ENCODE measurements around the gene OGDH.
"Not testable (repeated sequence)": the region's sequence is repeated elsewhere in the genome, so short reads cannot be mapped to it uniquely, and the experiment has no call there.

OGDH gene

DNA sequence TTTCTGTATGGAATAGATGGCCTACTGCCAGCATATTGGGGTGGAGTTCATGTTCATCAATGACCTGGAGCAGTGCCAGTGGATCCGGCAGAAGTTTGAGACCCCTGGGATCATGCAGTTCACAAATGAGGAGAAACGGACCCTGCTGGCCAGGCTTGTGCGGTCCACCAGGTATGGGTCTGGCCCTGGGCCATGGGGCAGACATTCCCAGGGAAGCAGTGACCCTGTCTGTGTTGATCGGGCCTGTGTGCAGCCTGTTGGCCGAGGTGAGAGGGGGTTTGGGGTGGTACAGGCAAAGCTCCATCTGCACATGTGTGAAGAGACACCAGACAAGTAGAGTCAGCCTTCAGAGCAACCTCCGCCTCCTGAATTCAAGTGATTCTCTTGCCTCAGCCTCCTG, 67.3 kb downstream of the OGDH start:
- no peak for DNase-seq

DNA sequence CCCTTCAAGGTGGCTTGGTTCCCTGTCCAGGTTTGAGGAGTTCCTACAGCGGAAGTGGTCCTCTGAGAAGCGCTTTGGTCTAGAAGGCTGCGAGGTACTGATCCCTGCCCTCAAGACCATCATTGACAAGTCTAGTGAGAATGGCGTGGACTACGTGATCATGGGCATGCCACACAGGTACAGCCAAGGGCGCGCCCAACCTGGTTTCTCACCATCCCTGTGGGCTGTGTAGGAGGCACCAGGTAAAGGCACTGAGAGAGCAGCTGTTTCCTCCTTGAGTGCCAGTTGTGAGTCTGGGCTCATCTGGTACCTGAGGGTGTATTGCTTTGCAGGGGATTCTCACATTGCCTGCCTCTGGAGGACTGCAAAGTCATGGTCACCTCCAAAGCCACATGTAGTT, 68.0 kb downstream of the OGDH start:
- no peak for DNase-seq

DNA sequence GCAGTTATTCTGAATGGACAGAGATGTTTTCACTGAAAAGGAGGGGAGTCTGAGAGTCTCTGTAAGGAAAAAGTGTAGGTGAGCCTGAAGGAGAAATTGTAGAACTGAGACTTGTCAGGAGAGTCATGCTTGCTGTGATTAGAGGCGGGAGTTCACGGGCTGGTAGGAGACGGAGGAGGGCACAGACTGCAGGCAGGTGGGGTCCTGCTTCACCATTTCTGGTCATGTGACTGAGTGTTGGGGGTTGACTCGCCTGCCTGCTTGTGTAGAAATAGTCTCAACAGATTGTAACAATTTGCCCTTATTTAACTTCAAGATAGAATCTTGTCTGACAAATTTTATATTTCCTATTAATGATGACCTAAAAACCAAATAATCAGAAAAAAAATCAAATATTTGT, 70.3 kb downstream of the OGDH start:
- DNase-seq, result no peak

DNA sequence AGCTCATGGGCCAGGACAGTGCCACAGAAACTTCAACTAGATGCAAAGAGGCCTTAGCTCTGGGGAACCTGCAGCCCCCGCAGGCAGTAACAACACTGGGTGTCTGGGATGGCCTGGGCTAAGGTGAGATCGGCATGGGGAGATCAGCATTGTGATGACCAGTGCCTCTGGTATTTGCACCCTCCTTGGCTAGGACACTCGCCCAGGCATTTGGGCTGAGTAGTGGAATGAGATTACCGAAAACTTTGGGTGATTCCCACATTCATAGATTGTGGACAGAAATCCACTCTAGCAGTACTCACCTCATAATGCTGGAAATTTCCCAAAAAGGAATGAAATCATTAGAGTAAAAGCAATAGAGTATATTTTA, 71.7 kb downstream of the OGDH start:
- no peak for DNase-seq

DNA sequence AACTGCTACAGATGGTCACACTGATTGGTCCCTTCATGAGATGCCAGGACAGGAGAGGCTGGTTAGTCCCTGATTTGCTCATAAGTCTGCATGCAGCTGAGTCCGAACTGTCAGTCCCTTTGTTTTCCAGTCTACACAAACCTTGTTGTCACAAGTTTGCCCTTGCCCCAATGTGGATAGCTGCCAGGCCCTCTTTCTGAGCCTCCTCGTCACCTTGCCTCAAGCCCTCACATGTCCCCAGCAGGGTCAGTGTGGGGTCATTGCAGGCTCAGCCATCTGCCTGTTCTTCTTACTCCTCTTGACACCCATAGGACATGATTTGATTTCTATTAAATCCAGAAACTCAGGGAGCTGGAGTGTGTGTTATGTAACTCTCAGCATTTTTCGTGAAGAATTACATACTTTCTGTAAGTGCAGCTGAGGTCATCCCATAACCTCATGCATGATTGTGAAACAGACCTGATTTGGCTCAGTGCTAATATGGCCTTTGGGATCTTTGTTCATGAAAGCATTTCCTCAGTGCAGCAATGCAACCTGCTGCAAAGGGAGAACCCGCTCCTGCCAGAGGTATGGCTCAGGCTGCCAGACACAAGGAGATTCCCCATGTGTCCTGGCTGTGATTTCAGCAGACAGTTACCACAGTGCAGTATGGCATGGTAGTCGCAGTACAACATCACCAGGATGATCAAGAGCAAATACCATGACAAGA, 72.2 kb downstream of the OGDH start:
- DNase-seq, result no peak

DNA sequence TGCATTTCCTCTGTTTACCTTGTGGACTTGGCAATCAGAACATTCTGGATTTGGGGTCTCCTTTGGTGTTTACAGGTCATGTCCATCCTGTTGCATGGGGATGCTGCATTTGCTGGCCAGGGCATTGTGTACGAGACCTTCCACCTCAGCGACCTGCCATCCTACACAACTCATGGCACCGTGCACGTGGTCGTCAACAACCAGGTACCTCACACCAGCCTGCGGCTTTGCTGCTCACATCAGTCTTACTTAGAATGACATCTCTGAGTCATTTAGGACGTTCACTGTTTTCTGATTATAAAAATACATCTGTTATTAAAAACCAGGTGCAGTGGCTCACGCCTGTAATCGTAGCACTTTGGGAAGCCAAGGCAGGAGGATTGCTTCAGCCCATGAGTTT, 75.2 kb downstream of the OGDH start:
- DNase-seq, result no peak

DNA sequence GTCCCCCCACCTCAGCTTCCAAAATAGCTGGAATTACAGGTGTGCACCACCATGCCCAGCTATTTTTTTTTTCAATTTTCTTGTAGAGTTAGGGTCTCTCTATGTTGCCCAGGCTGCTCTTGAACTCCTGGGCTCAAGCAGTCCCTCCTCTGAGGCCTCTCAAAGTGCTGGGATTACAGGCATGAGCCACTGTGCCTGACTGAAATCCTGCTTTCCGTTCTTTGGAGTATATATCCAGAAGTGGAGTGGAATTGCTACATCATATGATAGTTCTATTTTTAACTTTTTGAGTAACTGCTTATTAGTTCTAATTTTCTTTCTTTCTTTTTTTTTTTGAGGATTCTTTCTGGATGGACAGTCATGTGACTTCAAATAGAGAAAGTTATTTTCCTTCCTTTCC, 79.3 kb downstream of the OGDH start:
- DNase-seq, result no peak

DNA sequence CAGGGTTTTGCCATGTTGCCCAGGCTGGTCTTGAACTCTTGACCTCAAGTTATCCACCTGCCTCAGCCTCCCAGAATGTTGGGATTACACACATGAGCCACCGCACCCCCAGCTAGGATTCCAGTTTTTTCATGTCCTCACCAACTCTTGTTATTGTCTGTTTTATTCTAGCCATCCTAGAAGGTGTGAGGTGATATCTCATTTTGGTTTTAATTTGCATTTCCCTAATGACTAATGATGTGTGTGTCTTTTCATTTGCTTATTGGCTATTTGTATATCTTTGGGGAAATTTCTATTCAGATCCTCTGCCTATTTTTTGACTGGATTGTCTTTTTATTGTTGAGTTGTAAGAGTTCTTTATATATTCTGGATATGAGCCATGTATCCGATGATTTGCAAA, 83.0 kb downstream of the OGDH start:
- DNase-seq, result no peak

DNA sequence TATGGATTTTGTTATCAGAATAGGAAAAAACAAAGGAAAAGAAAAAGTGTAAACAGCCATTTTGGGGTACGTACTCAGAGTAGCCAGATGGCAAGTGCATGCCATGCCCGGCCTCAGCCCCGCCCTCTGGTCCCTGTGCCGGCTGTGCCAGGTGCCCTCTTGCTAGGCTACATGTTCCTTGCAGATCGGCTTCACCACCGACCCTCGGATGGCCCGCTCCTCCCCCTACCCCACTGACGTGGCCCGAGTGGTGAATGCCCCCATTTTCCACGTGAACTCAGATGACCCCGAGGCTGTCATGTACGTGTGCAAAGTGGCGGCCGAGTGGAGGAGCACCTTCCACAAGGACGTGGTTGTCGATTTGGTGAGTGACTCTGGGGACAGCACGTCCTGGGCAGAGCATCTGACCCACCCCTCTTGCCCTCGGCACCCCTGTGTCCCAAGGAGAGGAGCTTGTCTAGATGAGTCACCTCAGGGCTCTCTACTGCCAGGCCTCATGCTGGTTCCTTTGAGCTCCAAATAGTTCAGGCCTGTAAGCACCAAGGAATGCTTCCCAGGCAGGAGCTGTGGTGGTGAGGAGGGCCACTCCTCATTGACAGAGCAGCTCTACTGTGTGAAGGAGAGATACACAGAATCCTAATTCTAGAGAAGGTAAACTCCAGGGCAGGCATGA, 87.3 kb downstream of the OGDH start:
- DNase-seq, result no peak

DNA sequence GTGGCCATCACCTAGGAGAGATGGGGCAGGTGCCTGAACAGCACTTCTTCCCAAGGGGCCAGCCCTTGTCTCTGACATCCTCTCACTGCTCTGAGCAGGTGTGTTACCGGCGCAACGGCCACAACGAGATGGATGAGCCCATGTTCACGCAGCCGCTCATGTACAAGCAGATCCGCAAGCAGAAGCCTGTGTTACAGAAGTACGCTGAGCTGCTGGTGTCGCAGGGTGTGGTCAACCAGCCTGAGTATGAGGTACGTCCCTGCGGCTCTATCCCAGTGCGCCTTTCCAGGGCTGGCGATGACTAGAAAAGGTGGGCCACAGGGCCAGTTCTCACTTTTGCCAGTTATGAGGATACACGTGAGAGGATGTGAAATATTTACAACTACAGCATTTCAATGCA, 87.9 kb downstream of the OGDH start:
- DNase-seq, result no peak

DNA sequence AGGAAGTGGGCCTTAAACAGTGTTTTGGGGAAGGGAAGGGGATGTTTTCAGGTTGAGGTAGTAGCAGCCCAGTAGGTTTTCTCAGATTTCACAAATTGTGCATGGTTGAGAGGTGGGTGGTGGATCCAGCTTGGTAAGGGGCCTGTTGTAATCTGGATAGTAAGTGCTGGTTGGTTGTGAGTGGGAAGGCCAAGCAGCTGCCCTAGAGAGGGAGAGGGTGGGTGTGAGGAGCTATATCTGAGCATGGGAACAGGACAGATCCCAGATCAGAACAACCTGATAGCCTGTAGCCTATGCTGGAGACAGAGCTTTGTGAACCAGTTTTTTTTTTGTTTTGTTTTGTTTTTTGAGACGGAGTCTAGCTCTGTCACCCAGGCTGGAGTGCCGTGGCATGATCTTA, 88.3 kb downstream of the OGDH start:
- DNase-seq, result no peak

DNA sequence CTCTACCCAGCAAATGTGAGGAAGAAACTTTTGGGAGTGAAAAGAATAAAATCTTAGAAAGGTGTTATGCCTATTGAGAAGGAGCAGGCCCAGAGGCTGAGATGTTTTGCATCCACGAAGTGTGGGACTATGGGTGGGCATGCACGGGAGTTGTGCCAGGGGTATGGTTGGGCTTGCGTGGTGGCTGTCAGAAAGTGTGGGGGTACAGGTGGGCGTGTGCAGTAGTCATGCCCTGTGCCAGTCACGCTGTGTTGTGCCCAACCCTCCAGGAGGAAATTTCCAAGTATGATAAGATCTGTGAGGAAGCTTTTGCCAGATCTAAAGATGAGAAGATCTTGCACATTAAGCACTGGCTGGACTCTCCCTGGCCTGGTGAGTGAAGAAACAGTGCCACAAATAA, 89.3 kb downstream of the OGDH start:
- DNase-seq, result no peak

DNA sequence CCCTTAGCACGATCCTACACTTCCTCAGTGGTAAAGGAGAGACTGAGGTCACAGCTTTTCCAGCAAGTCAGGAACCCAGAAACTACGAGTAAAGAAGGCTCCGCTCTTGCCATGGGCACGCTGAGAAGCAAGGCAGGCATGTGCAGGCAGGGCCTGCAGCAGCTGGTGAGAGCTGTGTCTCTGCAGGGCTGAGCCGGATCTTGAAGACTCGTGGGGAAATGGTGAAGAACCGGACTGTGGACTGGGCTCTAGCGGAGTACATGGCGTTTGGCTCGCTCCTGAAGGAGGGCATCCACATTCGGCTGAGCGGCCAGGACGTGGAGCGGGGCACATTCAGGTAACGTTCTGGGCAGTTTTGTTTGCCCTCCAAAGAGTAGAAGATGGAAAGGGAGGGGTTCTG, 90.3 kb downstream of the OGDH start:
- no peak for DNase-seq

DNA sequence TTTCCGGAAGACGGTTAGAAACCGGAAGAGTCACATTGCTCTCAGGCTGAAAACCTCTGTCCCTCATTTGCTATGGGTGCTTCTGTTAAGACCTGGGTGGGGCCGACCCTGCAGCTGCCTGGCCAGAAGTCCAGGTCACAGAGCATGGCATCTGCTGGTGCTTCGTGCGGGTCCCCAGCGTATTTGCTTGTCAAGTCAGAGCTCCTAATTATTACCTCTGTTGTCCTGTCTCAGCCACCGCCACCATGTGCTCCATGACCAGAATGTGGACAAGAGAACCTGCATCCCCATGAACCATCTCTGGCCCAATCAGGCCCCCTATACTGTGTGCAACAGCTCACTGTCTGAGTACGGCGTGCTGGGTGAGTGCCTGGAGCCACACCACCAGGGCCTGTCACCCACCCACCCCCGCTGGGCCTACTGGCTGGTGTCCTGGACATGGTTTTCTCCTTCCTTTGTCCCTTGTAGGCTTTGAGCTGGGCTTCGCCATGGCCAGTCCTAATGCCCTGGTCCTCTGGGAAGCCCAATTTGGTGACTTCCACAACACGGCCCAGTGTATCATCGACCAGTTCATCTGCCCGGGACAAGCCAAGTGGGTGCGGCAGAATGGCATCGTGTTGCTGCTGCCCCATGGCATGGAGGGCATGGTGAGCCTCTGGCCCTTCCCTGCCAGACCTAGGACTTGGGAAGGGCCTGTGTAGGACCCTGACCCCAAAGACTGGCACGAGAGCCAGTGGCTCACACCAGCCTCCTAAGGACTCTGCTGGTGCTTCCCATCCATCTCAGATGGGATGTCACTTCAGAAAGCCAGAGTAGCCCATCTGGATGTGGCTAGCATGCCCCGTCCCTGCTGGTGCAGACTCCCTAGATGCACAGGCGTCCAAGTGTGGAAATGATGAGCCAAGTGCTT, 91.0 kb downstream of the OGDH start:
- no peak for DNase-seq

DNA sequence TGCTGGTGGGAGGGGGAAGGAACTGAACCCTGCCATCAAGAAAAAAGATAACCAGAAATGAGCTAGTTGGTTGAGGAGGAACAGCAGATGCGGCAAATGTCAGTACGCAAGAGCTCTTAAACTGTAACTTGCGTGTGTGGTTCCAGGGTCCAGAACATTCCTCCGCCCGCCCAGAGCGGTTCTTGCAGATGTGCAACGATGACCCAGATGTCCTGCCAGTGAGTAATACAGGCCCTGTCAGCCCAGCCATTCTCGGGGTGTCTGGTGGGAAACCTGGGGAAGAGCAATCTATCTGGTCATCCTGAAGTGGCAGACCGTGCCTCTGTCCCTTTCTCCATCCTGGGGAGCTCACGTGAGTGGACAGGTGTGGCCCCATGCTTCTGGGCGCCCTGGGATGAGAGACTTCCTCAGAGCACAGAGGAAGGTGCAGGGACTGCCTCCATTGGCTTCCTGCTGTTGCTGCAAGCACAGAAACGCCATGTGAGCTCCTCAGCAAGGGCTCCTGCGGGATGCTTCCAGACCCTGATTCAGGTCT, 91.7 kb downstream of the OGDH start:
- DNase-seq, result no peak

DNA sequence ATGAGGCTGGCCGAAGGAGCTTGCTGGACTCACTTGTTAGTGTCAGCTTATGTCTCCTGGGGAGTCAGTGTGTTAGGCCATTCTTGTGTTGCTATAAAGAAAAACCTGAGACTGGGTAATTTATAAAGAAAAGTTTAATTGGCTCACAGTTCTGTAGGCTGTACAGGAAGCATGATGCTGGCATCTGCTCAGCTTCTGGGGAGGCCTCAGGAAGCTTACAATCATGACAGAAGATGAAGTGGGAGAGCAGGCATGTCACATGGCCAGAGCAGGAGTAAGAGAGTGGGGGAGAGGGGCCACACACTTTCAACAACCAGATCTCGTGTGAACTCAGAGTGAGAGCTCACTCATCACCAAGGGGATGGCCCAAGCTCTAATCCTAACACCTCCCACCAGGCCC, 93.2 kb downstream of the OGDH start:
- DNase-seq, result not testable (repeated sequence)

DNA sequence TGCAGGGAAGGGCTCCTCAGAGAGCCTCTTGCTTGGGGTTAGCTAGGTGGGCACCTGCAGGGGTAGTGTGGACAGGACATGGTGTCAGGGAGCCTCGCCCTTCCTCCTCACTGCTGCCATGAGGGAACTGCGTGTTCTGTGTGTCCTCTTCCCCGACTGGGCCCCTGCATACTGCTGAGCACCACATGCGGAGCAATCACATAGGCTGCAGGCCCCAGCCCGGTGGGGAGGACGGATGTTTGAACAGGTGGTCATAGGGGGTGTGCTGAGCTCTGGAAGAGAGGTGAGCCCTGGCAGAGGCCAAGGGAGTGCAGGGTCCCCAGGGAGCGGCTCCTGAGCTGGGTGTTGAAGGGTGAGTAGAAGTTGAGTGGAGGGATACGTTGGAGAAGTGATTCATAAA, 93.9 kb downstream of the OGDH start:
- DNase-seq, result no peak

DNA sequence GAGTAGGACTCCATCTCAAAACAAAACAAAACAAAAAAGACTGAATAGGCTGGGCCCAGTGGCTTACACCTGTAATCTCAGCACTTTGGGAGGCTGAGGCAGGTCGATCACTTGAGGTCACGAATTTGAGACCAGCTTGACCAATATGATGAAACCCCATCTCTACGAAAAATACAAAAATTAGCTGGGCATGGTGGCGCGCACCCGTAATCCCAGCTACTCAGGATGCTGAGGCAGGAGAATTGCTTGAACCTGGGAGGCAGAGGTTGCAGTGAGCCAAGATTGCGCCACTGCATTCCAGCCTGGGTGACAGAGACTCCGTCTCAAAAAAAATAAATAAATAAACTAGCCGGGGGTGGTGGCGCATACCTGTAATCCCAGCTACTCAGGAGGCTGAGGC, 97.0 kb downstream of the OGDH start:
- DNase-seq, result not testable (repeated sequence)

DNA sequence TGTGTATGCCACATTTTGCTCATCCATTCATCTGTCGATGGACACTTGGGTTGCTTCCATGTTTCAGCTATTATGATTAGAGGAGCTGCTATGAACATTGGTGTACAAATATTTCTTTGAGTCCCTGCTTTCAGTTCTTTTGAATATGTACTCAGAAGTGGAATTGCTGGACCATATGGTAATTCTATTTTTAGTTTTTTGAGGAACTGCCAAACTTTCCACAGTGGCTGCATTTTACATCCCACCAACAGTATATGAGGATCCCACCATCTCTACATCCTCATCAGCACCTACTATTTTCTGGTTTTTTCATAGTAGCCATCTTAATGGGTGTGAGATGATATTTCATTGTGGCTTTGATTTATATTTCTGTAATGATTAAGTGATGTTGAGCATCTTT, 97.5 kb downstream of the OGDH start:
- no peak for DNase-seq

DNA sequence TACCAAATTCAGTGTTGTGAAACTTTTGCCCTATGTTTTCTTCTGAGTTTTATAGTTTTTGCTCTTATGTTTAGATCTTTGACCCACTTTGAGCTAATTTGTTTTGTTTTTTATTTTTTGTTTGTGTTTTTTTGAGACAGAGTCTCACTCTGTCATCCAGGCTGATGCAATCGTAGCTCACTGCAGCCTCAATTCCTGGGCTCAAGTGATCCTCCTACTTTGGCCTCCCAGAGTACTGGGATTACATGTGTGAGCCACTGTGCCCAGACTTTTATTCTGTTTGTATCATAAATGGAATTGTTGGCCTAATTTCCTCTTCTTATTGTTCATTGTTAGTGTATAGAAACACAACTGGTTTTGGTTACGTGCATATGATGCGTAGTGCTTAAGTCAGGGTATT, 99.0 kb downstream of the OGDH start:
- DNase-seq, result no peak

DNA sequence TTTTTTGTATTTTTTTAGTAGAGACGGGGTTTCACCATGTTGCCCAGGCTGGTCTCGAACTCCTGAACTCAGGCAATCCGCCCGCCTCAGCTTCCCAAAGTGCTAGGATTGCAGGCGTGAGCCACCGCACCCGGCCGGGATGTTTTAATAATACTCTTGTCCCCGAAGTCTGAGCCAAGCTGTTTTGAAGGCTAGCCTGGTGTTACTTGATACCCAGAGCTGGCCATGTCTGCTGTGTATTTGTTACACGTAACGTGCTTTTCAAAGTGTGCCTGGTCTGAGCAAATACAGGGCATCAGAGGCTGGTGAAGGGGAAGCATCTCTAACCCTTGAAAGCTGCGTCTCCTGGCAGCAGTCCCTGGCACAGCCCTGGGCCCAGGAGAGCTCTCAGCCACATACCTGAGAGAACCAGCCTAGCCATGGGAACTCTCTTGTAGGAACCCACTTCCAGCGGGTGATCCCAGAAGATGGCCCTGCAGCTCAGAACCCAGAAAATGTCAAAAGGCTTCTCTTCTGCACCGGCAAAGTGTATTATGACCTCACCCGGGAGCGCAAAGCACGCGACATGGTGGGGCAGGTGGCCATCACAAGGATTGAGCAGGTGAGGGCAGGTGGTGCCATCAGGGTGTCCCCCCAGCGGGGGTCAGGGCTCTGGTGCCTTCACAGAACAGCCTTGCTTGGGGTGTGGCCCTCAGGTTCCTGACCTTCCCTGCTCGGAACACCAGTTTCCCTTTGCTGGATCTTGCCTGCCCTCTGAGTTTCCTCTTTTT, 100.5 kb downstream of the OGDH start:
- DNase-seq, result no peak

DNA sequence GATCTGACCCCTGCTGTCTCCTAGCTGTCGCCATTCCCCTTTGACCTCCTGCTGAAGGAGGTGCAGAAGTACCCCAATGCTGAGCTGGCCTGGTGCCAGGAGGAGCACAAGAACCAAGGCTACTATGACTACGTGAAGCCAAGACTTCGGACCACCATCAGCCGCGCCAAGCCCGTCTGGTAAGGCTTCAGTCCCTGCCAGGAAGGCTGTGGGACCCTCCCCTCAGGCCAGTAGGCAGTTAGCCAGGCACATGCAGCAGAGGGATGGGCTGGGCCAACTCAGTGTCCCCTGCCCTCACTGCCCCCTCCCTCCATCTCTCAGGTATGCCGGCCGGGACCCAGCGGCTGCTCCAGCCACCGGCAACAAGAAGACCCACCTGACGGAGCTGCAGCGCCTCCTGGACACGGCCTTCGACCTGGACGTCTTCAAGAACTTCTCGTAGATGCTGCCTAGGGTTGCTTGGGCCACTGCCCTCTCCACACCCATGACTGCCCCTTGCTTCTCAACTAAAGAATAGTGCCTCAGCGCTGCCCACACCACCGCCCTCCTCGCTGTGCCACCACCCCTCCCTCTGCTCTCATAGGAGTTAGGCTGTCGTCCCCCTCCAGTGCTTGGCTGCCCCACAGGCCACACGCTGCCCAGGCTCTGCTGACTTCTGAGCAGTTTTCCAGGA, 101.3 kb downstream of the OGDH start:
- no peak for DNase-seq
